Fibroblast of gingiva (primary cell): ENCODE measurements around the gene NAB1.

Source experiments
- DNase-seq: peaks from one replicate; pipeline ENCODE4 v3.0.0-alpha.2; 2011; ENCODE audit warnings: low read depth

NAB1 gene

GRCh38 chr2:190637903-190638618 is 10.8 kb upstream of the NAB1 start:
- DNase-seq = no peak

GRCh38 chr2:190640117-190640516 is 8.8 kb upstream of the NAB1 start:
- DNase-seq = peak; percentile 72

- no peak for DNase-seq
These were observed 7.4 kb upstream of the NAB1 start for GRCh38 chr2:190641469-190641868.

GRCh38 chr2:190646780-190647522 is 1.9 kb upstream of the NAB1 start:
- DNase-seq = no peak

GRCh38 chr2:190648289-190649034 is 421 bp upstream of the NAB1 start:
- peak; percentile 90 for DNase-seq

GRCh38 chr2:190649798-190650390 is 1.0 kb downstream of the NAB1 start:
- DNase-seq = no peak

GRCh38 chr2:190651413-190651812 is 2.5 kb downstream of the NAB1 start:
- no peak for DNase-seq

GRCh38 chr2:190653231-190653630 is 4.3 kb downstream of the NAB1 start:
- DNase-seq = no peak

GRCh38 chr2:190653931-190654330 is 5.0 kb downstream of the NAB1 start:
- DNase-seq = no peak

GRCh38 chr2:190655113-190655512 is 6.2 kb downstream of the NAB1 start:
- DNase-seq = no peak

GRCh38 chr2:190655570-190655969 is 6.7 kb downstream of the NAB1 start:
- no peak for DNase-seq

- DNase-seq = no peak
These were observed 7.4 kb downstream of the NAB1 start for GRCh38 chr2:190656301-190656700.

- no peak for DNase-seq
These were observed 8.8 kb downstream of the NAB1 start for GRCh38 chr2:190657474-190658255.

GRCh38 chr2:190659553-190659952 is 10.7 kb downstream of the NAB1 start:
- no peak for DNase-seq

- DNase-seq = no peak
These were observed 13.9 kb downstream of the NAB1 start for GRCh38 chr2:190662754-190663153.

GRCh38 chr2:190663348-190663747 is 14.5 kb downstream of the NAB1 start:
- peak; percentile 13 for DNase-seq

GRCh38 chr2:190663839-190664238 is 15.0 kb downstream of the NAB1 start:
- no peak for DNase-seq

- DNase-seq = no peak
These were observed 15.4 kb downstream of the NAB1 start for GRCh38 chr2:190664240-190664639.

GRCh38 chr2:190666895-190667294 is 18.0 kb downstream of the NAB1 start:
- DNase-seq = no peak

- DNase-seq = no peak
These were observed 20.0 kb downstream of the NAB1 start for GRCh38 chr2:190668892-190669291.

GRCh38 chr2:190670182-190670946 is 21.5 kb downstream of the NAB1 start:
- DNase-seq = no peak
